C4-2B (cell line): ENCODE data around the gene GAST.

Source experiments
- H3K27ac ChIP-seq: fragments of 450-650 bp; 2 replicates; pipeline ENCODE4 v1.5.1; 2017
- ZFX ChIP-seq: fragments of 450-650 bp; IDR thresholded peaks from 2 replicates; pipeline ENCODE4 v1.6.1; 2017
- TF ChIP-seq, protein P1 (sequence below): fragments of 450-650 bp; conservative IDR thresholded peaks from 2 replicates; pipeline ENCODE4 v1.5.1; 2017; ENCODE audit warnings: mild to moderate bottlenecking

Gene GAST

DNA sequence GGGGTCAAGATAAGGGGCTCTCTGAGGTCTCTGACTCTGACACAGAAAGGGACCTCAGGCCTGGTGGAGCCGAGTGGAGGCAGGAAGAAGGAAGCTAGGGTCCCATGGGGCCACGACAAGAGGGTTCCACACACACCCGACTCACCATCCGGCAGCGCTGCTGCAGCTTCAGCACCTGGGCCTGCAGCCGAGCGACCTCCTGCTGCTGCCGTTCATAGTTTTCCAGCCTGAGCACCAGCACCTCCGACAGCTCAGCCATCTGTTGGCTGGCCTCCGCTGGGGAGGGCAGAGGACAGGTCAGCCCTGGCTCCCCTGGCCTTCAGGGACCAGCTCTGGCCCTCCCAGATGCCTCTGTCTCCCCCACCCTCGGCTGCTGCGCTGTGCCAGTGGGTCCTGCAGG lies 15.9 kb downstream of the GAST start:
- TF ChIP-seq, protein P1, sequence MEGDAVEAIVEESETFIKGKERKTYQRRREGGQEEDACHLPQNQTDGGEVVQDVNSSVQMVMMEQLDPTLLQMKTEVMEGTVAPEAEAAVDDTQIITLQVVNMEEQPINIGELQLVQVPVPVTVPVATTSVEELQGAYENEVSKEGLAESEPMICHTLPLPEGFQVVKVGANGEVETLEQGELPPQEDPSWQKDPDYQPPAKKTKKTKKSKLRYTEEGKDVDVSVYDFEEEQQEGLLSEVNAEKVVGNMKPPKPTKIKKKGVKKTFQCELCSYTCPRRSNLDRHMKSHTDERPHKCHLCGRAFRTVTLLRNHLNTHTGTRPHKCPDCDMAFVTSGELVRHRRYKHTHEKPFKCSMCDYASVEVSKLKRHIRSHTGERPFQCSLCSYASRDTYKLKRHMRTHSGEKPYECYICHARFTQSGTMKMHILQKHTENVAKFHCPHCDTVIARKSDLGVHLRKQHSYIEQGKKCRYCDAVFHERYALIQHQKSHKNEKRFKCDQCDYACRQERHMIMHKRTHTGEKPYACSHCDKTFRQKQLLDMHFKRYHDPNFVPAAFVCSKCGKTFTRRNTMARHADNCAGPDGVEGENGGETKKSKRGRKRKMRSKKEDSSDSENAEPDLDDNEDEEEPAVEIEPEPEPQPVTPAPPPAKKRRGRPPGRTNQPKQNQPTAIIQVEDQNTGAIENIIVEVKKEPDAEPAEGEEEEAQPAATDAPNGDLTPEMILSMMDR: no peak
- no peak for TF ChIP-seq ZFX
- no peak overlapping the region for H3K27ac ChIP-seq

DNA sequence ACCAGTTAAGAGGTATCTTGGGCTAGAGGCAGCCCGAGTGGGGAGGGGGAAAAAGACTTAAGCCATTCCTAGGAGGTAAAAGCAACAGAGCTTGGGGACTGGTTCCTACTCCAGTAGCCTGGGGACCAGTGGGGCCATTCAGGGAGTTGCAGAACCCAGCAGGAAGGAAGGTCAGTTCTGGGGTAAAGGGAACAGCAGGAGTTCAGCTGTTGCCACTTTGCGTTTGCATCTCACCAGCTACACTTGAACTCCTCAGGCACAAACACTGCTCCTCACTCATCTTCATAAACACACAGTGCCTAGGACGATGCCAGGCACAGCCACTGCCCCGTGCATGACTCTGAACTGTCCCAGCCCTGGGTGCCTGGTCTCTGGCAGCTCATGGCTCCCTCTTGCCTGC lies 18.3 kb downstream of the GAST start:
- no peak overlapping the region for H3K27ac ChIP-seq
- no peak for TF ChIP-seq ZFX
- TF ChIP-seq, protein P1: no peak

DNA sequence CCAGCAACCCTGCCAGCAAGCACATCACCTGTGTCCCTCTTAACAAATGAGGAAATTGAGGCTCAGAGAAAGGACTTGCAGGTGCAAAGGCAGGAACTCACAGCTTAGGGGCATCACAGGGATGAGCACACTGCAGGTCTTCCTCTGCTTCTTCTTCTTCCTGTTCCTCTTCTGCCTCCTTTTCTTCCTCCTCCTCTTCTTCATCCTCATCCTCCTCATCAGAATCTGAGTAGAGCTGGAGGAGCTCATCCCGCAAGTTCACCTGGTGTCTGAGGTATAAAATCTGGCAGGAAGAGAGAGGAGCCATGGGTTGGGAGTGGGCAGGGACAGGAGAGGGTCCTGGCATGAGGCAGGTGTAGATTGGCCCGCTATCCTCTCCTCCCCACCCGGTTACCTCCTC lies 19.7 kb downstream of the GAST start:
- no peak for TF ChIP-seq ZFX
- TF ChIP-seq, protein P1: no peak
- no peak overlapping the region for H3K27ac ChIP-seq

DNA sequence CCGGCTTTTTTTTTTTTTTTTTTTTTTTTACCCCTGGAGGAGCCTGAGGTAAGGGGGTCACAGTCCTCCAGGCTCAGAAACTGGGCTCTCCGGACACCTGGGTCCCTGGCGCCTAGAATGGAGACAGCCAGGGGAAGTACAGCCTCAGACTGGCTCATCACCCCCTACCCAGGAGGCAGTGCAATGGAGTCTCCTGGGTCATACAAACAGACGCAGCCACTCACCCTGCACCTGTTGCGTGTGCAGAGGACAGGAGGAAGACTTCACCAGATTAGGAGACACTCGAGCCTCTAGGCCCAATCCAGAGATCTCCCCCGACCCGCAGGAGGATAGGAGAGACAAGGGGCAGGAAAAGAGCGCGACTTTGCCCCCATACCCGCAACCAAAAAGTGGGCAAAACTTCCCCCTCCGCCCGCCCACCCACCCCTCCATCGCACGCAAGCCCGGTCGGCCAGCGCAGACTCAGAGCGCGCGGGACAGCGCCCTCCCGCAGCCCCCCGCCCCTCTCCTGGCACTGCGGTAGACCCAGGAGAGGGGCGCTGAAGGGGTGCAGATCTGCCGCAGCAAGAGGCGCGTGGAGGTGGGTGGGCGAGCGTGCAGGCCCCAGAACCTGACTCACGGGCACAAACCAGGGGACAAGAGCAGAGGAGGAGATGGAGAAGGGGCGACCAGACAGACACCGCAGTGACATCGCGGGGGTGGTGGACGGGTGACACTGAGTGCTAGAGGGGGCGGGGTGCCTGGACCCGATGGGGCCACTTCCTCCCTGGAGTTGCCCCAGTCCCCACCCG lies 21.4 kb downstream of the GAST start:
- TF ChIP-seq, protein P1: no peak
- TF ChIP-seq ZFX: no peak
- no peak overlapping the region; the same call in 1 of the 2 replicates for H3K27ac ChIP-seq

DNA sequence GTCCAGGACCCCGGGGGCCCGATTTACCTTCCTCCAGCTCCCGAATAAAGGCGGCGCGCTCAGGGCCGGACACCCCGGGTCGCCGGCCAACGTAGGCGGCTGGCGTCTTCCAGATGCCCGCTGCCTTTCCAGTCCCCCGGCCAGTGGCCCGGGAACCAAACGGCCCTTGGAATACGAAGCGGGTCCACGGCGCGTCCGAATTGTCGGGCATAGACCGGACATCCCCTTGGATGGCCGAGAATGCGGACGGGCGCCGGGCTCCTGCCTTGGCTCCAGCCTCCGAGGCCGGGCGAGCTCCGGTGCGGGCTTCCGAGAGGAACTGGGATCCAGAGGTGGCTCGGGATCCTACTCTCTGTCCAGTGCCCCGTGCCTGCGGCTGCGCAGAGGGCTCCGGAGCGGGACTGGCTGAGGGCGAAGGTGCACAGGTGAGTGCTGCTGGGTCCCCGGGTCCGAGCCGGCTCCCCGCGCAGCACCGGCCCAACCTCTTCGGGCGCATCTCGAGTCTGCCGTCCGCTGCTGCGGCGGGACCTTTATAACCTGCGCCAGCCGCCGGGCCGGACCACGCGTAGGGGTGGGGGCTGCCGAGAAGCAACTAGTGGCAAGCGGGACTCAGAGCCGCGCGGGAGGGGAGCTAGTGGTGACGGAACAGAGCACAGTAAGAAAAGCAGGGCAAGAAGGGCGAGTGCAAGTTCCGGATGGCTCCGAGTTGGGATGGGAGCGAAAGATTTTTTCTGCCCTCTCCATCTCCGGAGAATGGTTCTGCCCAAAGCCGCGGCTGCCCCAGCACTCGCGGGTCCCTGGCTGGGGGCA lies 22.2 kb downstream of the GAST start, which contains the start of gene HAP1:
Gene HAP1, minus strand, starts transcription at position 505 of the 810 bp plus-strand sequence. Its CDS starts 9 bp downstream, at position 496.
- peak within 1 kb of the TSS; percentile 34 for H3K27ac ChIP-seq
- TF ChIP-seq ZFX: no peak
- TF ChIP-seq, protein P1: no peak

DNA sequence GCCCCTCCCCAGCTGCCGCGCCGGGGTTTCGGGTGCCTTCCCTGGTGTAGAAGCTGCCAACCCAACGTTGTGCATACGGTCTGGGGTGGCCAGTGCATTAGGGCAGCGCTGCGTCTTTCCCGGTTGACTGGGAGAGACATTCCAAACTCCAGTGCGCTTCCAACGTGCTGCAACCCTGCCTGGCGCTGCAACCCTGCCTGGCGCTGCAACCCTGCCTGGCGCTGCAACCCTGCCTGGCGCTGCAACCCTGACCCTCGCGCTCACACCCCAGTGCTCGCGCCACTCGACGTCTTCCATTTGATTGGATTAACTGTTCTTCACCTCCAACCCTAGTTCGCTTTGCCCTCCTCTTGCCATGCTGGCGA lies 22.8 kb downstream of the GAST start:
- peak overlapping the region; percentile 34 for H3K27ac ChIP-seq
- no peak for TF ChIP-seq ZFX
- TF ChIP-seq, protein P1: no peak

- no peak for TF ChIP-seq ZFX
- TF ChIP-seq, protein P1: no peak
Observed at GRCh38 chr17:41735744-41736143, 23.6 kb downstream of the GAST start.

More at GRCh38 chr17:41735744-41736143, 23.6 kb downstream of the GAST start:
- H3K27ac ChIP-seq: no peak overlapping the region
